HG02970 (cell line): ENCODE results near the gene IL17REL.
"Not testable (repeated sequence)": the region's sequence is repeated elsewhere in the genome, so short reads cannot be mapped to it uniquely, and the experiment has no call there.

Source experiments
- ATAC-seq: cut with Tn5 transposase; IDR thresholded peaks from one replicate; pipeline ENCODE4 v1.9.1; 2021; ENCODE audit warnings: mild to moderate bottlenecking, moderate library complexity, moderate number of reproducible peaks; ENCODE audit not compliant: unreplicated experiment, low FRiP score

IL17REL gene

DNA sequence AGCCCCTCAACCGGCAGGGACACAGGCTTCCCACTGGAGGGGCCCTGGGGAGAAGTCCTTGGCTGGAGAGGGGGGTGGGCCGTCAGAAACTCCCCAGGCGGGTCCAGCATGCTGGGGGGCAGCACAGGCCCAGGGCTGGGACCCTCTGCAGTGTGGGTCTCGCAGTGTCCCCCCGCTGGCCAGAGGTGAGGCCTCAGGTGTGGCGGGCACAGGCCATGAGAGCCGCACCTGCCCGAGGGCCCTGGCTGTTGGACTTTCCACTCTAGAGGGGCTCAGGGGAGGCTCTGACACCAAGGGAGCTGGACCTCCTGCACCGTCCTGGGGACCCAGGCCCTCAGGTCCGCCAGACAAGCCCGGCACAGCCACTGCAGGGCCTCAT, 62.7 kb downstream of the IL17REL start:
- no peak for ATAC-seq

DNA sequence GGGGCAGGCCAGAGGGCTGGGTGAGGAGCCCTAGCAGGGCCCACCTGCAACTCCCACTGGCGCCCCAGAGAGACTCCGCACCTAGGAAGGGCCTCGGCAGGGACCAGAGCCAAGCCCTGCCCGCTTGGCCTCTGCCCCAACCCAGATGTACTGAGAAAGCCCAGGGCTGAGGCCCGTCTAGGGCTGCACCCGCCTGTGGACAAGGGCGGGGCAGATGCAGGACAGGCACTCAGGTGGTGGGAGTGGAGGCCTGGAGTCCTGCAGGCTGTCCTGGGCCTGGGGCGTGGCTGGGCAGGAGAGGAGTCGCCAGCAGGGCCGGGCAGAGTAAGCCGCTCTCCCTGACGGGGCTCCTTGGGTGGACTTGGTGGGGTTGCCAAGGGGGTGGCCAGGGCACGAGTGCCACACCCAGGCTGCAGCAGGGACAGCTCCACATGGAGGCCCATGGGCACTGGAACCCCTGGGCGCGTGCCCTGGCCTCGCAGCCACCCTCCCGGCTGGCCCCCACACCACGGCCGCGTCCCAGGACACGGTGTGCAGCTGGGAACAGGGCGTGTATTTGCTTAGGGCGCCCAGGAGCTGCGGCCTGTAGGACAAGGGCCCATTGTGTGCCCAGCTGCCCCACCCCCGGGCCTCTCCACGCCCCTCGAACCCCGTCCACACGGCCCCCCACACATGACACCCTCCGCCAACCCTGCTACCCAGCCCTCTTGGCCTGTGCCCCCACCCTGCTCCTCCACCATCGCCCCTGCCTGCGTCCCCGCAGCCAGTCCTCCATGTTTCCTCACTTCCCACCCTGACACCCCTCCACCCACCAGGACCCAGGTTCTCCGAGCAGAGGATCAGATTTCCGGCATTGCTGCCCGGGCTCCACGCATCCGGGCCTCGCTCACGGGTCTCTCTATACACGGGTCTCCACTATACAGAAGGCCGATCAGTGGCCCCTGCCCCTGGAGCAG, 63.3 kb downstream of the IL17REL start:
- ATAC-seq = no peak

DNA sequence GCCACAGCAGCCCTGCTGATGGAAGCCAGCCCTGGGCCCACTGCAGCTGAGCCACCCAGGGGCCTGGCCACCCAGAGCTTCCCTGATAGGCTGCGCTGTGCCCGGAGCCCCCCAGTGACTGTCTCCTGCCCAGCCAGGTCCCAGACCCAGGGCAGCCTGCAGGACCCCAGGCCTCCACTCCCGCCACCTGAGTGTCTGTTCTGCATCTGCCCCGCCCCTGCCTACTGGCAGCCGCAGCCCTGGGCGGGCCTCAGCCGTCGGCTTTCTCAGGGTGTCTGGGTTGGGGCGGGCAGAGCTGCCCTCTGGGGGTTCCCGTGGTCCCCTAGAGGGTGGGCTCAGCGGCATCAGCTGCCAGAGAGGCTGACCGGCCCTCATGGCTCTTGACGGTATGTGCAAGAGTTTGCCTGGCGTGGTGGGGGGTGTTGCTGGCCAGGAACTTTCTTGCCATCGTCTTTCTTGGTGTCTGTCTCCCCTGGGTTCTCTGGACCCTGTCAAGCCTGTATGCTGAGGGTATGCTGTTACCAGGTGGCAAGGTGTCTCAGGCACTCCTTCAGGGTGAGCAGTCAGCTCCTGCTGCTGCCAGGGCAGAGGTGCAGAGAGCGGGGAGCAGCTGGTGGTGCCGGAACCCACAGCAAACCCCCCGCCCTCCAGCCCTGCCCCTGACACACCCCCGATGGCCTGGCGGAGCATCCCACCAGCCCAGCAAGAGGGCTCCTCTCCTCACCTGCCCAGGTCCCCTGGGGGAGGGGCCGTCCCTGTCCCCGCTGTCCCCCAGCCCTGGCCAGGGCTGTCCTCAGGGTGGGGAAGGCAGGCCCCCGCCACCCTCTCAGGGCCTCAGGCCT, 64.2 kb downstream of the IL17REL start:
- ATAC-seq = no peak

DNA sequence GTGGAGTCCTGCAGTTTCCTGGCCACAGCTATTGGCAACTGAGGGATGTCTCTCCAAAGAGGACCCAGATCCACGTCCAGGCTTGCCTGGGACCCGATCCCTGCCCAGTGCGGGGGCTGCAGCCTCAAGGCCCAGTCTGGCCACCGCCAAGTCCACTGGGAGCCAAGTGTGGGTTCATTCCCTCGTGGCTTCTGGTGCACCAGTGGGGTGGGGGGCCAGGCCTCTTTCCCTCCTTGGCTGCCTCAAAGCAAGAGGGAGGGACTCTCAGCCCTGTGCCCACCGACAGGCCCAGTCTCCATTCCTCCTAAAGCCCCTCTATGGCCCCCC, 65.3 kb downstream of the IL17REL start:
- no peak for ATAC-seq

DNA sequence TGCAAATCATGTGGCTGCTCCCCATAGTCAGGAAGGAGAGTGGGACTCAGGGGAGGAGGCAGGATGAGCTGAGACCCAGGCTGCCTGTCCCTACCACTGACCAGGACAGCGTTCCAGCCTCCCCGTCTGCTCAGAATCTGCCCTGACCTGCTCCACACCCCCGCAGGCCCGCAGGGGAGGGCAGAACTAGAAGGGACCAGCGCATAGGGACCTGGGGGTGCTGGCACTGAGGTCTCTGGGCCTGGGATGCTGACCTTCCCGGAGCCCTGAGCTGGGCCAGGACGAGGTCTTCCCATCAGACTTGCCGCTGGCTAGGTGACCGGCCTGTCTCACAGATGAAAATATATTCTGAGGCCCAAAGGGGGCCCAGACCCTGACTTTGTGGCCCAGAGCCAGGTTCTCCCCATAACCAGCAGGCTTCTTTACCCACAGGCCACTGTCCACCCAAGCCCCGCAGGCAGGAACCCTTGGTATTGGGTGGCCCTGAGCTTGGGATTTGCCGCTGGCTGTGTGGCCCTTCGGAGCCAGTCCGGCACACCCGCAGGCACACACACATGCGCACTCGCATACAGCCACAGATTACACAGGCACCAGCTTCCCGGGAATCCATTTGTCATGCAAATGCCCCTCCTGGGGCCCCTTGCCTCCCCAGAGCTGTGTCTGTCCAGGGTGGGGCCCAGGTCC, 65.8 kb downstream of the IL17REL start:
- no peak for ATAC-seq

DNA sequence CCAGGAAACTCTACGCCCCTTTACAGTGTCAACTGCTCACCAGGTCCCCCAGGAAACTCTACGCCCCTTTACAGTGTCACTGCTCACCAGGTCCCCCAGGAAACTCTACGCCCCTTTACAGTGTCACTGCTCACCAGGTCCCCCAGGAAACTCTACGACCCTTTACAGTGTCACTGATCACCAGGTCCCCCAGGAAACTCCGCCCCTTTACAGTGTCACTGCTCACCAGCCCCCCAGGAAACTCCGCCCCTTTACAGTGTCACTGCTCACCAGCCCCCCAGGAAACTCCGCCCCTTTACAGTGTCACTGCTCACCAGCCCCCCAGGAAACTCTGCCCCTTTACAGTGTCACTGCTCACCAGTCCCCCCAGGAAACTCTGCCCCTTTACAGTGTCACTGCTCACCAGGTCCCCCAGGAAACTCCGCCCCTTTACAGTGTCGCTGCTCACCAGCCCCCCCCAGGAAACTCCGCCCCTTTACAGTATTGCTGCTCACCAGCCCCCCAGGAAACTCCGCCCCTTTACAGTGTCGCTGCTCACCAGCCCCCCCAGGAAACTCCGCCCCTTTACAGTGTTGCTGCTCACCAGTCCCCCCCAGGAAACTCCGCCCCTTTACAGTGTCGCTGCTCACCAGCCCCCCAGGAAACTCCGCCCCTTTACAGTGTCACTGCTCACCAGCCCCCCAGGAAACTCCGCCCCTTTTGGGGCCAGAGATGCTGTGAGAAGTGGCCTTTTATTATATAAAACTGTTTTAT, 67.3 kb downstream of the IL17REL start:
- ATAC-seq = not testable (repeated sequence)
